ENCODE data around the gene CACNA2D2. TPM values are rescaled to one million over a fixed set of nuclear protein-coding genes. Genes with fewer than 3 reads are reported as not detected.

CACNA2D2 gene
- total RNA-seq, 1 donor from 2014 or later: 2.6 TPM

GRCh38 chr3:50395070-50395860 is 108.2 kb downstream of the CACNA2D2 start:
- DNase-seq (ENCODE audit: low spot score): no peak

- no peak for DNase-seq (ENCODE audit: low spot score)
Observed at GRCh38 chr3:50393061-50393460, 110.4 kb downstream of the CACNA2D2 start.

DNA sequence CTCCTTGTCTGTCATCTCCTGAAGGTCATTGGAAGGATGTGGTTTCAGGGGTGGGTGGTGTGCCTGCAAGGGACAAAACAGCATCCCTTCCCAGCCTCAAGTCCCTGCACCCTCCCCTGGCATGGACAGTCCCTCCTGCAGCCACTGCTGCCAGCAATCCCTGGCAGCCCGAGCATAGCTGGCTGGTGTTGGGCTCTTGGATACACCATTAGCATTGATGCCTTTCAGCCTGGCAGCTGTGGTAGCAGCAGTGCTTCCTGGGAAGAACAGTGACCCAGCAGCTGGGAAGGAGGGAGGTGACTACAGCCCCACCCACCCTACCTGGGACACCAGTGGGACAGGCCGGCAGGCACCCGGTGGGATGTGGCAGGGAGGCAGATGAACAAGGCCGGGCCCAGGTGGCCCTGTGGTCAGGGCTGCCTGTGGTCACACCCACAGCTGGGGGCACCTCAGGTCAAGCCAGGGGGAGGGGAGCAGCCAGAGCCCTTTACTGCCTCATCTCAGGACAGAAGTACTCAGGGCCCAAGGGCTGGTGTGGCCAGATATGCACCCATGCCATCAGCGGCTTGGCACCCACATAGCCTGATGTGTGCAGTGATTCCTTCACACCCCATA is 111.2 kb downstream of the CACNA2D2 start:
- no peak for DNase-seq (ENCODE audit: low spot score)

- DNase-seq (ENCODE audit: low spot score): peak; percentile 71
Observed at GRCh38 chr3:50390508-50391224, 112.8 kb downstream of the CACNA2D2 start.

GRCh38 chr3:50389414-50389767 is 114.0 kb downstream of the CACNA2D2 start:
- DNase-seq (ENCODE audit: low spot score): no peak

- no peak for DNase-seq (ENCODE audit: low spot score)
Observed at GRCh38 chr3:50388720-50389413, 114.6 kb downstream of the CACNA2D2 start.

- DNase-seq (ENCODE audit: low spot score): no peak
Observed at GRCh38 chr3:50388016-50388719, 115.3 kb downstream of the CACNA2D2 start.

- DNase-seq (ENCODE audit: low spot score): no peak
Observed at GRCh38 chr3:50385754-50386153, 117.7 kb downstream of the CACNA2D2 start.

DNA sequence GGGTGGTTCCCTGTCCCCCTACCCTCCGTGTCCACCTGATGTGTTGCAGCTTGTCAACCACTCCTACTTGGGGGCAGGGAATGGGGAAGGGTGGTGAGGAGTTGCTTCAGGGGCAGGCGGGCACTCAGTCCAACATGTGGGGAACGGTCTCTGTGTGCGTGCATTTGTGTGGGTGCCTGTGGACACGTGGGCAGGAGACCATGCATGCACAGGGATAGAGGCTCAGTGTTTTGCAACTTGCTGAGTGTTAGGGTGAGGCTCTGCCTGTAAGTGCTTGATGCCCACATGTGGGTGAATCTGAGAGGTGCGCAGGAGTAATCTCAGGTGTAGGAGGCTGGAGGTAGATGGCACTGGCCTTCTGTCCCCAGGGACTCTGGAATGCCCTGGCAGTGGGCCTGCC is 119.7 kb downstream of the CACNA2D2 start:
- no peak for DNase-seq (ENCODE audit: low spot score)

DNA sequence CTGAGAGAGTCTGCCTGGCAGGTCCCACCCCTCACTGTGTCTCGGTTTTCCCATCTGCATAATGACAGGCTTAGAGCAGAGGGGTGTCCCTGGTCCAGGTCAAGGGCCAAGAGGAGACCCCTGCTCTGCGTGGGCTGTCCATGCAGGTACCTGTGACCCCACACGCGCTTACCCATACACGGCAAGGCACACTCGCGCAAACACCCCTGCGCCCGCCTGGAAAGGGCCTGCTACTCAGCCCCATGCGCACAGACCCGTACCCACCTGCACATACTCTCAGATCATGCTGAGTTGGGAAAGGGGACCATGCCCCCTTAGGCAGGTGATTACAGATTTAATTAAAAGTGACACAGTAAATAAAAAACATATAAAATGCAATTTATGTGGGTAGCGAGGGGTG is 120.7 kb downstream of the CACNA2D2 start:
- DNase-seq (ENCODE audit: low spot score): no peak

GRCh38 chr3:50381383-50381782 is 122.1 kb downstream of the CACNA2D2 start:
- DNase-seq (ENCODE audit: low spot score): no peak

- no peak for DNase-seq (ENCODE audit: low spot score)
Observed at GRCh38 chr3:50380405-50381085, 122.9 kb downstream of the CACNA2D2 start.

DNA sequence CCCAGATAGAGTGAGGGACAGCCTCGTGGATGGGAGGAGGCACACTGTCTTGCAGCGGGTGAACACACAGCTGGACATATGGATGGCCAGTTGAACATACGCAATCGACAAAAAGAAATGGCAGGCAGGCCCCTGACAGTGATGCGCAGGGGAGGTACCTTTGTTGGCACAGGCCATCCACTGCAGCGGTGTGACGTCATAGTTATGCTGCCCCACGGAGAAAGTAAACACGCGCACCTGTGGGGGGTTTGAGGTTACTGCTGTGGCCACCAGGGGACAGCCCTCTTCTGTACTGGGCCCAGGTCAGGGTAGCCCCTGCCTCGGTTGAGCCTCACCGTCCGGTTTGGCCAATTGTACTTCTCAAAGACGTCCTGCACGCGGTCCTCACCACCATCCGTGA is 124.7 kb downstream of the CACNA2D2 start:
- no peak for DNase-seq (ENCODE audit: low spot score)

- no peak for DNase-seq (ENCODE audit: low spot score)
Observed at GRCh38 chr3:50378024-50378423, 125.4 kb downstream of the CACNA2D2 start.

GRCh38 chr3:50375258-50375931 is 128.0 kb downstream of the CACNA2D2 start:
- DNase-seq (ENCODE audit: low spot score): no peak

DNA sequence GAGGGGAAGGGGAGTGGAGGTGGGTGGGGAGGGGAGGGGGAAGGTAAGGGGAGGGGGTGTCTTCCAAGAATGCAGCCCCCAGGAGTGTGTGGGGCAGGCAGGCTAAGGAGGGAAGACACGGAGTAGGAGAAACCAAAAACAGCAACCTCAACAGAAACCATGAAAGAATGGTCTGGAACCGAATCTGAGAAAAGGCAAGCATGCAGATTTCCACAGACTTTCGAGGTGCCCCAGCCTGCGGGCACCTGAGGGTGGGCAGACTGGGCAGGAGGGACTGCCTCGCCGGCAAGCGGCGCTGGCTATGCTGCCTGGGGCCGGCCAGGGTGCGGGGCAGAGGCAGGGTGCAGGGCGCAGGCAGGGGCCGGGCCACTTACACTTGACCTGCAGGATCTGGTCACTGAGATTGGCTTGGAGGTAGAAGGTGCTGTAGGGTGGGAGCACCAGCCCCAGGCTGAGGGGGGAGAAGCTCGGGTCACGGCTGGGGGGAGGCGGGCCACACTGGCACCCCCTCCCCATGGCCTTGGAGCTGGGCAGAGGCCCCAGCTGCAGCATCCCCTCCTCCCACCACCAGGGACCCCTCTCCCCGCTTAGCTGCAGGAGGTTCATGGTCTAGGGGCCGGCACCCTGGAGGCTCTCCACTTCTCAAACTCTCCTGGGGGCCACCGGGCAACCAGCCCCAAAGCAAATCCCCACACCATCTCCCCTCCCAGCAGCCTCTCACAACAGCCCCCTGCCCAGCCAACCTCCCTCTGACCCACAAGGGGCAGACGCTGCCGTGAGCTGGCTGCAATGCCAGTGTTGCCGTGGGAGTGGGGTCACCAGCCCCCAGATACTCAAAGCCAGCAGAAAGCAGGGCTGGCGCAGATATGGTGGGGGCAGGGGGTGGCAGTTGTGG is 128.8 kb downstream of the CACNA2D2 start:
- DNase-seq (ENCODE audit: low spot score): no peak

GRCh38 chr3:50373146-50374051 is 130.0 kb downstream of the CACNA2D2 start:
- no peak for DNase-seq (ENCODE audit: low spot score)

DNA sequence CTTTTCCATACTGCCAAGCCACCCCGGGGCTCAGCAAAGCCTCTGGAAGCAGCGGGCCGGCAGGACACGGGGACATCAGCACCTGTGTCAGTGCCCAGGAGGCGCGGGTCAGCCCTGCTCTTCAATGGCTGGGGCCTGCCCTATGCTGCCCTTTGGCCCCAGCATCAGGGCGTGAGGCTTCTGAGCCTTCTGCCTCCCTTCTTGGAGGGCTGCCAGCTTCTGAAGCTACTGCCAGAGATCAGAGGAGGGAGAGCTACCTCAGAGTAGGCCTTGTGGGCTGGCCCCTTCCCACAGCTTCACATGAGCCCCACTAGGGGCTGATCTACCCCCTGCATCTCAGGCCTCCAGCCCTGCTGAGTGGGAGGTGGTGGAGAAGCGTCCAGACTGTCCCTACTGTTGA is 131.1 kb downstream of the CACNA2D2 start:
- no peak for DNase-seq (ENCODE audit: low spot score)

Data from ureter (tissue), 1 donor.